ENCODE results near the gene CEND1. TPM values are rescaled to one million over a fixed set of nuclear protein-coding genes. Genes with fewer than 3 reads are reported as not detected.

Gene CEND1
- total RNA-seq, 1 experiment from 2014 or later: 2.7 TPM

GRCh38 chr11:829847-830294 is 40.0 kb upstream of the CEND1 start:
- Mint-ChIP-seq H3K4me3 (peak overlapping the region; percentile 76), H3K27ac (no peak overlapping the region), H3K36me3 (no peaks in the 10 kb centered on the region), H3K27me3 (ENCODE audit: low read depth) (peaks cover 33% of the 10 kb centered on the region), H3K9me3 (no peaks in the 10 kb centered on the region), H3K4me1 (peaks cover 49% of the 10 kb centered on the region)
- DNase-seq (ENCODE audit: low spot score) (no peak), ATAC-seq (peak; percentile 10)
- ChIA-PET POLR2A (interaction anchor here (1.2 to 4.7 kb wide), 5 partner anchors 10 to 214 kb away, joined by 3 to 38 read pairs (median 7); partner anchors contain the start of genes IRF7, PNPLA2, RPLP2 and TSPAN4), CTCF (interaction anchor here (0.5 to 7.7 kb wide), 9 partner anchors 8 to 698 kb away, joined by 3 to 82 read pairs (median 10); partner anchors contain the start of genes PNPLA2, POLR2L and TSPAN4)
- TF ChIP-seq ZNF138 (CRISPR knock-in tag; conservative IDR thresholded peaks at IDR 0.05): no peak
- no peak for TF ChIP-seq JUN (CRISPR knock-in tag; IDR thresholded peaks at IDR 0.05)
- no peak for TF ChIP-seq ATF1 (CRISPR knock-in tag; IDR thresholded peaks at IDR 0.05)
- no peak for TF ChIP-seq ZSCAN18 (CRISPR knock-in tag; IDR thresholded peaks at IDR 0.05)
- peak; percentile 69; the same call in 1 of the 2 replicates for TF ChIP-seq MYBL2 (CRISPR knock-in tag; IDR thresholded peaks at IDR 0.05)
- no peak for TF ChIP-seq AR (CRISPR knock-in tag; IDR thresholded peaks at IDR 0.05)
- 0 out of 2 replicates have a peak, but pooled peaks have one; percentile 17 for TF ChIP-seq AFF4 (CRISPR knock-in tag; IDR thresholded peaks at IDR 0.05; ENCODE audit: borderline replicate concordance)
- TF ChIP-seq, protein P1, sequence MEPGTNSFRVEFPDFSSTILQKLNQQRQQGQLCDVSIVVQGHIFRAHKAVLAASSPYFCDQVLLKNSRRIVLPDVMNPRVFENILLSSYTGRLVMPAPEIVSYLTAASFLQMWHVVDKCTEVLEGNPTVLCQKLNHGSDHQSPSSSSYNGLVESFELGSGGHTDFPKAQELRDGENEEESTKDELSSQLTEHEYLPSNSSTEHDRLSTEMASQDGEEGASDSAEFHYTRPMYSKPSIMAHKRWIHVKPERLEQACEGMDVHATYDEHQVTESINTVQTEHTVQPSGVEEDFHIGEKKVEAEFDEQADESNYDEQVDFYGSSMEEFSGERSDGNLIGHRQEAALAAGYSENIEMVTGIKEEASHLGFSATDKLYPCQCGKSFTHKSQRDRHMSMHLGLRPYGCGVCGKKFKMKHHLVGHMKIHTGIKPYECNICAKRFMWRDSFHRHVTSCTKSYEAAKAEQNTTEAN (CRISPR knock-in tag; IDR thresholded peaks at IDR 0.05): no peak
- TF ChIP-seq NFE2L1 (CRISPR knock-in tag; IDR thresholded peaks at IDR 0.05): peak; percentile 14; the same call in 1 of the 2 replicates
- TF ChIP-seq E2F1 (CRISPR knock-in tag; IDR thresholded peaks at IDR 0.05): no peak
- TF ChIP-seq EMX1 (CRISPR knock-in tag; IDR thresholded peaks at IDR 0.05): no peak
- no peak for TF ChIP-seq NFYB (CRISPR knock-in tag; conservative IDR thresholded peaks at IDR 0.05; ENCODE audit: low read depth)
- TF ChIP-seq ESRRA (CRISPR knock-in tag; IDR thresholded peaks at IDR 0.05; ENCODE audit: borderline replicate concordance): no peak
- no peak for TF ChIP-seq GTF2I (CRISPR knock-in tag; conservative IDR thresholded peaks at IDR 0.05)
- TF ChIP-seq TEAD1 (CRISPR knock-in tag; IDR thresholded peaks at IDR 0.05): peak; percentile 75; the same call in 1 of the 2 replicates
- no peak for TF ChIP-seq JAZF1 (CRISPR knock-in tag; IDR thresholded peaks at IDR 0.05)
- TF ChIP-seq USF2 (CRISPR knock-in tag; IDR thresholded peaks at IDR 0.05): no peak
- no peak for TF ChIP-seq GRHL2 (CRISPR knock-in tag; IDR thresholded peaks at IDR 0.05; ENCODE audit: insufficient replicate concordance, severe bottlenecking)
- TF ChIP-seq SP1 (CRISPR knock-in tag; conservative IDR thresholded peaks at IDR 0.05): no peak; the same call in 1 of the 2 replicates
- no peak for TF ChIP-seq E2F4 (CRISPR knock-in tag; IDR thresholded peaks at IDR 0.05; ENCODE audit: borderline replicate concordance, low read depth)
- TF ChIP-seq, protein P2, sequence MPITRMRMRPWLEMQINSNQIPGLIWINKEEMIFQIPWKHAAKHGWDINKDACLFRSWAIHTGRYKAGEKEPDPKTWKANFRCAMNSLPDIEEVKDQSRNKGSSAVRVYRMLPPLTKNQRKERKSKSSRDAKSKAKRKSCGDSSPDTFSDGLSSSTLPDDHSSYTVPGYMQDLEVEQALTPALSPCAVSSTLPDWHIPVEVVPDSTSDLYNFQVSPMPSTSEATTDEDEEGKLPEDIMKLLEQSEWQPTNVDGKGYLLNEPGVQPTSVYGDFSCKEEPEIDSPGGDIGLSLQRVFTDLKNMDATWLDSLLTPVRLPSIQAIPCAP (CRISPR knock-in tag; IDR thresholded peaks at IDR 0.05): no peak
- TF ChIP-seq, protein P3, sequence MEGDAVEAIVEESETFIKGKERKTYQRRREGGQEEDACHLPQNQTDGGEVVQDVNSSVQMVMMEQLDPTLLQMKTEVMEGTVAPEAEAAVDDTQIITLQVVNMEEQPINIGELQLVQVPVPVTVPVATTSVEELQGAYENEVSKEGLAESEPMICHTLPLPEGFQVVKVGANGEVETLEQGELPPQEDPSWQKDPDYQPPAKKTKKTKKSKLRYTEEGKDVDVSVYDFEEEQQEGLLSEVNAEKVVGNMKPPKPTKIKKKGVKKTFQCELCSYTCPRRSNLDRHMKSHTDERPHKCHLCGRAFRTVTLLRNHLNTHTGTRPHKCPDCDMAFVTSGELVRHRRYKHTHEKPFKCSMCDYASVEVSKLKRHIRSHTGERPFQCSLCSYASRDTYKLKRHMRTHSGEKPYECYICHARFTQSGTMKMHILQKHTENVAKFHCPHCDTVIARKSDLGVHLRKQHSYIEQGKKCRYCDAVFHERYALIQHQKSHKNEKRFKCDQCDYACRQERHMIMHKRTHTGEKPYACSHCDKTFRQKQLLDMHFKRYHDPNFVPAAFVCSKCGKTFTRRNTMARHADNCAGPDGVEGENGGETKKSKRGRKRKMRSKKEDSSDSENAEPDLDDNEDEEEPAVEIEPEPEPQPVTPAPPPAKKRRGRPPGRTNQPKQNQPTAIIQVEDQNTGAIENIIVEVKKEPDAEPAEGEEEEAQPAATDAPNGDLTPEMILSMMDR (IDR thresholded peaks at IDR 0.05): no peak

Data from WTC11 (cell line).